HG03039 (cell line): Measurements from ENCODE around the gene FADS2.

Experiments
- ATAC-seq: cut with Tn5 transposase; IDR thresholded peaks from one replicate; pipeline ENCODE4 v1.9.1; 2021; ENCODE audit warnings: mild to moderate bottlenecking, moderate library complexity; ENCODE audit not compliant: unreplicated experiment

The FADS2 gene

GRCh38 chr11:61900251-61900650, 72.2 kb downstream of the FADS2 start:
- ATAC-seq = no peak

GRCh38 chr11:61901397-61901796, 73.3 kb downstream of the FADS2 start:
- no peak for ATAC-seq

- ATAC-seq = no peak
These were observed 74.2 kb downstream of the FADS2 start for GRCh38 chr11:61902313-61902712.

GRCh38 chr11:61903845-61904244, 75.7 kb downstream of the FADS2 start:
- ATAC-seq = no peak

- no peak for ATAC-seq
These were observed 76.5 kb downstream of the FADS2 start for GRCh38 chr11:61904539-61905048.

GRCh38 chr11:61905067-61905696, 77.1 kb downstream of the FADS2 start:
- no peak for ATAC-seq

GRCh38 chr11:61905801-61906521, 77.9 kb downstream of the FADS2 start:
- no peak for ATAC-seq

- no peak for ATAC-seq
These were observed 78.4 kb downstream of the FADS2 start for GRCh38 chr11:61906522-61906909.

- ATAC-seq = no peak
These were observed 79.2 kb downstream of the FADS2 start for GRCh38 chr11:61907282-61907681.

- no peak for ATAC-seq
These were observed 80.0 kb downstream of the FADS2 start for GRCh38 chr11:61907871-61908729.

- ATAC-seq = no peak
These were observed 80.7 kb downstream of the FADS2 start for GRCh38 chr11:61908730-61909316.

- no peak for ATAC-seq
These were observed 82.4 kb downstream of the FADS2 start for GRCh38 chr11:61910187-61911127.

- ATAC-seq = no peak
These were observed 83.1 kb downstream of the FADS2 start for GRCh38 chr11:61911128-61911700.

- ATAC-seq = no peak
These were observed 83.8 kb downstream of the FADS2 start for GRCh38 chr11:61911701-61912529.

GRCh38 chr11:61912530-61912898, 84.4 kb downstream of the FADS2 start:
- ATAC-seq = no peak

GRCh38 chr11:61912991-61913698, 85.0 kb downstream of the FADS2 start:
- ATAC-seq = no peak

GRCh38 chr11:61913699-61914395, 85.7 kb downstream of the FADS2 start:
- ATAC-seq = no peak
